DND-41 (cell line): ENCODE measurements around the gene TAS1R3.

Experiments used
- CTCF ChIP-seq: IDR thresholded peaks from 2 replicates; pipeline ENCODE4 v1.5.1; 2012; ENCODE audit warnings: borderline replicate concordance, low read length, moderate library complexity, mild to moderate bottlenecking; ENCODE audit not compliant: poor library complexity, severe bottlenecking; ENCODE audit errors: extremely low read depth
- EZH2 ChIP-seq: IDR thresholded peaks from 3 replicates; pipeline ENCODE4 v1.6.1; 2012; ENCODE audit warnings: borderline replicate concordance, low read depth, mild to moderate bottlenecking, moderate library complexity, low read length, inconsistent platforms; ENCODE audit not compliant: severe bottlenecking

GRCh38 chr1:1376551-1377226, 45.6 kb downstream of the TAS1R3 start:
- TF ChIP-seq CTCF (no peak), EZH2 (no peak)
